ENCODE data around the gene PRRT4. TPM values are rescaled to one million over a fixed set of nuclear protein-coding genes. Genes with fewer than 3 reads are reported as not detected.

The PRRT4 gene
- total and polyA plus RNA-seq, 9 of the 15 experiments (the other 6 are each of a cell fraction or from before 2014, with no cell fraction given) = not detected

DNA sequence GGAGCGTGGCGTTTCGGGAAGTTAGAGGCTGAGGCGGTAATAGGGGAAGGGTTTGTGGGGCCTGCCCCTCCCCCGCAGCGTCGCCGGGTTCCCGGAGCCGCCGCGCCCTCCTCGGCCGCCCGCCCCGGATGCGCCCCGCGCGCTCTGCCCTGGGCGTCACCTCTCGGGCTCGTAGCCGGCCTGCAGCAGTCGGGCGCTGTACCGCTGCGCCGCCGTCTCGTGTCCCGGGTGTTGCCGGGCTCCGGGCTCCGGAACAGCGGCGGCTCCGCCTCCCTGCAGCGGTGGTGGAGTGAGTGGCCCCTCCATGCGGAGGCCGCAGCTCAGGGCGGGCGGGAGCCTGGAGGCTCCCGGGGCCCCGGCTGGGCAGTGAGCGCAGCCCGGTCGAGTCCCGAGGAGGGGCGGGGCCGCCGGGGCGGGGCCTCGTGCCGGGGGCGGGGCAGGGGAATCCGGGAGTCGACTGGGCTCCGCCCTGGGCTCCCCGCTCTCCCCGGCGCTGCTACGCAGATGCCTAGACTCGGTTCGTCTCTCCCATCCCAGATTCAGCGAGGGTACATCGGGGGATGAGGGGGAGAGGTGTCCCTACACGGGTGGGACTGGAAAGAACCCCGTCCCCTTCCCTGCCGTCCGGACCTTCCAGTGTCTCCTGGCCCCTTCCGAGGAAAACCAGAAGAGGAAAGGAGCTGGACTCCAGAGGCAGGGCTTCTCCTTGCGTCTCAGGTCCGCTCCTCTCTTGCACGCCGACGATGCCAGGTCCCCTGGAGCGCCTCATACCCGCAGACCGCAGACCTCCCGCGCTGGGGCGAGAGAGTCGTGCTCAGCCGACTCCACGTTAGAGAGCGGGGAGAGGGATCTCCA is 48.3 kb upstream of the PRRT4 start, which contains the start of gene IMPDH1 (continued):
- peak; percentile 58 for TF ChIP-seq CREB1 (IDR thresholded peaks at IDR 0.05)
- no peak; the same call in 1 of the 2 replicates for TF ChIP-seq CREB1 (CRISPR knock-in tag; IDR thresholded peaks at IDR 0.05)
- peak; percentile 68; the same call in 1 of the 2 replicates for TF ChIP-seq HDAC2 (IDR thresholded peaks at IDR 0.05)
- no peak for TF ChIP-seq NEUROD1 (IDR thresholded peaks at IDR 0.05; ENCODE audit: borderline replicate concordance, low read depth, low read length, partially characterized antibody)
- 0 out of 2 replicates have a peak, but pooled peaks have one; percentile 21 for TF ChIP-seq ZNF212 (CRISPR knock-in tag; IDR thresholded peaks at IDR 0.05)
- no peak for TF ChIP-seq SMAD1 (IDR thresholded peaks at IDR 0.05; ENCODE audit: low read depth, low read length, partially characterized antibody)
- TF ChIP-seq ZNF143 (CRISPR knock-in tag; IDR thresholded peaks at IDR 0.05) = no peak
- TF ChIP-seq, protein P1, sequence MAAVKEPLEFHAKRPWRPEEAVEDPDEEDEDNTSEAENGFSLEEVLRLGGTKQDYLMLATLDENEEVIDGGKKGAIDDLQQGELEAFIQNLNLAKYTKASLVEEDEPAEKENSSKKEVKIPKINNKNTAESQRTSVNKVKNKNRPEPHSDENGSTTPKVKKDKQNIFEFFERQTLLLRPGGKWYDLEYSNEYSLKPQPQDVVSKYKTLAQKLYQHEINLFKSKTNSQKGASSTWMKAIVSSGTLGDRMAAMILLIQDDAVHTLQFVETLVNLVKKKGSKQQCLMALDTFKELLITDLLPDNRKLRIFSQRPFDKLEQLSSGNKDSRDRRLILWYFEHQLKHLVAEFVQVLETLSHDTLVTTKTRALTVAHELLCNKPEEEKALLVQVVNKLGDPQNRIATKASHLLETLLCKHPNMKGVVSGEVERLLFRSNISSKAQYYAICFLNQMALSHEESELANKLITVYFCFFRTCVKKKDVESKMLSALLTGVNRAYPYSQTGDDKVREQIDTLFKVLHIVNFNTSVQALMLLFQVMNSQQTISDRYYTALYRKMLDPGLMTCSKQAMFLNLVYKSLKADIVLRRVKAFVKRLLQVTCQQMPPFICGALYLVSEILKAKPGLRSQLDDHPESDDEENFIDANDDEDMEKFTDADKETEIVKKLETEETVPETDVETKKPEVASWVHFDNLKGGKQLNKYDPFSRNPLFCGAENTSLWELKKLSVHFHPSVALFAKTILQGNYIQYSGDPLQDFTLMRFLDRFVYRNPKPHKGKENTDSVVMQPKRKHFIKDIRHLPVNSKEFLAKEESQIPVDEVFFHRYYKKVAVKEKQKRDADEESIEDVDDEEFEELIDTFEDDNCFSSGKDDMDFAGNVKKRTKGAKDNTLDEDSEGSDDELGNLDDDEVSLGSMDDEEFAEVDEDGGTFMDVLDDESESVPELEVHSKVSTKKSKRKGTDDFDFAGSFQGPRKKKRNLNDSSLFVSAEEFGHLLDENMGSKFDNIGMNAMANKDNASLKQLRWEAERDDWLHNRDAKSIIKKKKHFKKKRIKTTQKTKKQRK (IDR thresholded peaks at IDR 0.05; ENCODE audit: borderline replicate concordance, low read depth, low read length) = no peak
- TF ChIP-seq, protein P2, sequence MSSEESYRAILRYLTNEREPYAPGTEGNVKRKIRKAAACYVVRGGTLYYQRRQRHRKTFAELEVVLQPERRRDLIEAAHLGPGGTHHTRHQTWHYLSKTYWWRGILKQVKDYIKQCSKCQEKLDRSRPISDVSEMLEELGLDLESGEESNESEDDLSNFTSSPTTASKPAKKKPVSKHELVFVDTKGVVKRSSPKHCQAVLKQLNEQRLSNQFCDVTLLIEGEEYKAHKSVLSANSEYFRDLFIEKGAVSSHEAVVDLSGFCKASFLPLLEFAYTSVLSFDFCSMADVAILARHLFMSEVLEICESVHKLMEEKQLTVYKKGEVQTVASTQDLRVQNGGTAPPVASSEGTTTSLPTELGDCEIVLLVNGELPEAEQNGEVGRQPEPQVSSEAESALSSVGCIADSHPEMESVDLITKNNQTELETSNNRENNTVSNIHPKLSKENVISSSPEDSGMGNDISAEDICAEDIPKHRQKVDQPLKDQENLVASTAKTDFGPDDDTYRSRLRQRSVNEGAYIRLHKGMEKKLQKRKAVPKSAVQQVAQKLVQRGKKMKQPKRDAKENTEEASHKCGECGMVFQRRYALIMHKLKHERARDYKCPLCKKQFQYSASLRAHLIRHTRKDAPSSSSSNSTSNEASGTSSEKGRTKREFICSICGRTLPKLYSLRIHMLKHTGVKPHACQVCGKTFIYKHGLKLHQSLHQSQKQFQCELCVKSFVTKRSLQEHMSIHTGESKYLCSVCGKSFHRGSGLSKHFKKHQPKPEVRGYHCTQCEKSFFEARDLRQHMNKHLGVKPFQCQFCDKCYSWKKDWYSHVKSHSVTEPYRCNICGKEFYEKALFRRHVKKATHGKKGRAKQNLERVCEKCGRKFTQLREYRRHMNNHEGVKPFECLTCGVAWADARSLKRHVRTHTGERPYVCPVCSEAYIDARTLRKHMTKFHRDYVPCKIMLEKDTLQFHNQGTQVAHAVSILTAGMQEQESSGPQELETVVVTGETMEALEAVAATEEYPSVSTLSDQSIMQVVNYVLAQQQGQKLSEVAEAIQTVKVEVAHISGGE (CRISPR knock-in tag; IDR thresholded peaks at IDR 0.05) = peak in 2 of 3 experiments; percentile 38 to 91; a peak in 3 of 6 replicates
- TF ChIP-seq ZBTB17 (CRISPR knock-in tag; IDR thresholded peaks at IDR 0.05) = peak; percentile 29; the same call in 1 of the 2 replicates
- TF ChIP-seq, protein P3, sequence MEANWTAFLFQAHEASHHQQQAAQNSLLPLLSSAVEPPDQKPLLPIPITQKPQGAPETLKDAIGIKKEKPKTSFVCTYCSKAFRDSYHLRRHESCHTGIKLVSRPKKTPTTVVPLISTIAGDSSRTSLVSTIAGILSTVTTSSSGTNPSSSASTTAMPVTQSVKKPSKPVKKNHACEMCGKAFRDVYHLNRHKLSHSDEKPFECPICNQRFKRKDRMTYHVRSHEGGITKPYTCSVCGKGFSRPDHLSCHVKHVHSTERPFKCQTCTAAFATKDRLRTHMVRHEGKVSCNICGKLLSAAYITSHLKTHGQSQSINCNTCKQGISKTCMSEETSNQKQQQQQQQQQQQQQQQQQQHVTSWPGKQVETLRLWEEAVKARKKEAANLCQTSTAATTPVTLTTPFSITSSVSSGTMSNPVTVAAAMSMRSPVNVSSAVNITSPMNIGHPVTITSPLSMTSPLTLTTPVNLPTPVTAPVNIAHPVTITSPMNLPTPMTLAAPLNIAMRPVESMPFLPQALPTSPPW (CRISPR knock-in tag; IDR thresholded peaks at IDR 0.05) = peak; percentile 81
- no peak for TF ChIP-seq HDGF (IDR thresholded peaks at IDR 0.05)
- TF ChIP-seq LEF1 (IDR thresholded peaks at IDR 0.05) = no peak
- no peak for TF ChIP-seq ZNF3 (CRISPR knock-in tag; IDR thresholded peaks at IDR 0.05)
- TF ChIP-seq, protein P4, sequence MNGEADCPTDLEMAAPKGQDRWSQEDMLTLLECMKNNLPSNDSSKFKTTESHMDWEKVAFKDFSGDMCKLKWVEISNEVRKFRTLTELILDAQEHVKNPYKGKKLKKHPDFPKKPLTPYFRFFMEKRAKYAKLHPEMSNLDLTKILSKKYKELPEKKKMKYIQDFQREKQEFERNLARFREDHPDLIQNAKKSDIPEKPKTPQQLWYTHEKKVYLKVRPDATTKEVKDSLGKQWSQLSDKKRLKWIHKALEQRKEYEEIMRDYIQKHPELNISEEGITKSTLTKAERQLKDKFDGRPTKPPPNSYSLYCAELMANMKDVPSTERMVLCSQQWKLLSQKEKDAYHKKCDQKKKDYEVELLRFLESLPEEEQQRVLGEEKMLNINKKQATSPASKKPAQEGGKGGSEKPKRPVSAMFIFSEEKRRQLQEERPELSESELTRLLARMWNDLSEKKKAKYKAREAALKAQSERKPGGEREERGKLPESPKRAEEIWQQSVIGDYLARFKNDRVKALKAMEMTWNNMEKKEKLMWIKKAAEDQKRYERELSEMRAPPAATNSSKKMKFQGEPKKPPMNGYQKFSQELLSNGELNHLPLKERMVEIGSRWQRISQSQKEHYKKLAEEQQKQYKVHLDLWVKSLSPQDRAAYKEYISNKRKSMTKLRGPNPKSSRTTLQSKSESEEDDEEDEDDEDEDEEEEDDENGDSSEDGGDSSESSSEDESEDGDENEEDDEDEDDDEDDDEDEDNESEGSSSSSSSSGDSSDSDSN (IDR thresholded peaks at IDR 0.05; ENCODE audit: borderline replicate concordance in 1 of 2, low read depth in 2 of 2, low read length in 2 of 2) = peak; percentile 97; a peak in 3 of 4 replicates
- peak; percentile 95 for TF ChIP-seq GATAD2B (IDR thresholded peaks at IDR 0.05; ENCODE audit: borderline replicate concordance)

Data from K562 (cell line).